Colonic mucosa (tissue), 4 donors: ENCODE measurements around the gene PC. TPM values are rescaled to one million over a fixed set of nuclear protein-coding genes. Genes with fewer than 3 reads are reported as not detected.
A peak's percentile ranks its signal among the peaks of the same experiment; 100 is the strongest.

Experiments used
- DNase-seq: peaks from one replicate; pipeline ENCODE4 v3.0.0-alpha.2; 2020
- H3K27ac ChIP-seq: fragments of 200-600 bp; one replicate; pipeline ENCODE4 v1.8.0; 2021
- H3K27me3 ChIP-seq: fragments of 200-600 bp; one replicate; pipeline ENCODE4 v1.8.0; 2021
- H3K36me3 ChIP-seq: fragments of 200-600 bp; one replicate; pipeline ENCODE4 v1.8.0; 2021
- H3K4me1 ChIP-seq: fragments of 200-600 bp; one replicate; pipeline ENCODE4 v1.8.0; 2021; ENCODE audit warnings: mild to moderate bottlenecking
- H3K4me3 ChIP-seq: fragments of 200-600 bp; one replicate; pipeline ENCODE4 v1.8.0; 2021
- H3K9ac ChIP-seq, 2 donors: one replicate each; pipeline ENCODE4 v1.7.0; 2013; ENCODE audit warnings: control low read depth in 2 of 2, low read depth in 2 of 2, low read length in 2 of 2
- H3K9me3 ChIP-seq: fragments of 200-600 bp; one replicate; pipeline ENCODE4 v1.8.0; 2021
- intact Hi-C: fragments of 100-400 bp; cut with DNase I; formaldehyde crosslinking; loops from one replicate; pipeline ENCODE4 v1.14.1; 2022
- total RNA-seq, 2 donors: library from RNA; stranded (reverse); fragmentation: NEBNext Ultra II Directional in 1 of 2; extraction: Animal tissue kit (Norgen Biotek cat#: 25700) in 1 of 2; gene quantifications; one replicate each; pipeline ENCODE4 v1.2.1, GENCODE V29; 2021
- TF ChIP-seq, protein P1 (sequence below): fragments of 200-600 bp; IDR thresholded peaks from one replicate; pipeline ENCODE4 v1.8.0; 2022; ENCODE audit warnings: antibody characterized with exemption, mild to moderate bottlenecking
- donor health status: healthy.
- donor health status: DM: no; HTN: no; CAD: no.
- donor health status: DM: no; HTN: no; CAD: no.

PC gene
- total RNA-seq, 2 donors from 2014 or later: 47.7 to 60.1 TPM

DNA sequence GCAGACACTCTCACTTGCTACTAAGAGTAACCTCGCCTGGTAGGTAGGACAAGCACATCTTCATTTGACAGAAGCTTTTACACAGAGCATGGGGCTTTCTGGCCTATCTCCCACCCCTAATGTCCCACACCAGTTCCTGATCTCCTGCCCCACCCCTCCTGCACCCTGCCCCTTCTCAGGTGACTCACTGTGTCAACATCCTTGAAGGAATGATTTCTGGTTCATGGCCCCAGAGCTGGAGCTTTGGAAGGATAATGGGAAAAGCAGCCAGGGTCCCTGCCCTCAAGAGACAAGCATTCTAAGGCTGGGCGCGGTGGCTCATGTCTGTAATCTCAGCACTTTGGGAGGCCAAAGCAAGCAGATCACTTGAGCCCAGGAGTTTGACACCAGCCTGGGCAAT is 54.1 kb downstream of the PC start:
- no peak overlapping the region for H3K9ac ChIP-seq
- peak overlapping the region; percentile 69 for H3K27ac ChIP-seq
- no peaks in the 10 kb centered on the region for H3K36me3 ChIP-seq
- no peaks in the 10 kb centered on the region for H3K9me3 ChIP-seq
- peak; percentile 80 for DNase-seq
- TF ChIP-seq, protein P1, sequence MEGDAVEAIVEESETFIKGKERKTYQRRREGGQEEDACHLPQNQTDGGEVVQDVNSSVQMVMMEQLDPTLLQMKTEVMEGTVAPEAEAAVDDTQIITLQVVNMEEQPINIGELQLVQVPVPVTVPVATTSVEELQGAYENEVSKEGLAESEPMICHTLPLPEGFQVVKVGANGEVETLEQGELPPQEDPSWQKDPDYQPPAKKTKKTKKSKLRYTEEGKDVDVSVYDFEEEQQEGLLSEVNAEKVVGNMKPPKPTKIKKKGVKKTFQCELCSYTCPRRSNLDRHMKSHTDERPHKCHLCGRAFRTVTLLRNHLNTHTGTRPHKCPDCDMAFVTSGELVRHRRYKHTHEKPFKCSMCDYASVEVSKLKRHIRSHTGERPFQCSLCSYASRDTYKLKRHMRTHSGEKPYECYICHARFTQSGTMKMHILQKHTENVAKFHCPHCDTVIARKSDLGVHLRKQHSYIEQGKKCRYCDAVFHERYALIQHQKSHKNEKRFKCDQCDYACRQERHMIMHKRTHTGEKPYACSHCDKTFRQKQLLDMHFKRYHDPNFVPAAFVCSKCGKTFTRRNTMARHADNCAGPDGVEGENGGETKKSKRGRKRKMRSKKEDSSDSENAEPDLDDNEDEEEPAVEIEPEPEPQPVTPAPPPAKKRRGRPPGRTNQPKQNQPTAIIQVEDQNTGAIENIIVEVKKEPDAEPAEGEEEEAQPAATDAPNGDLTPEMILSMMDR: no peak
- H3K4me1 ChIP-seq: no peaks in the 10 kb centered on the region
- H3K4me3 ChIP-seq: no peak overlapping the region
- no peaks in the 10 kb centered on the region for H3K27me3 ChIP-seq
- intact Hi-C loops: no loop called here

DNA sequence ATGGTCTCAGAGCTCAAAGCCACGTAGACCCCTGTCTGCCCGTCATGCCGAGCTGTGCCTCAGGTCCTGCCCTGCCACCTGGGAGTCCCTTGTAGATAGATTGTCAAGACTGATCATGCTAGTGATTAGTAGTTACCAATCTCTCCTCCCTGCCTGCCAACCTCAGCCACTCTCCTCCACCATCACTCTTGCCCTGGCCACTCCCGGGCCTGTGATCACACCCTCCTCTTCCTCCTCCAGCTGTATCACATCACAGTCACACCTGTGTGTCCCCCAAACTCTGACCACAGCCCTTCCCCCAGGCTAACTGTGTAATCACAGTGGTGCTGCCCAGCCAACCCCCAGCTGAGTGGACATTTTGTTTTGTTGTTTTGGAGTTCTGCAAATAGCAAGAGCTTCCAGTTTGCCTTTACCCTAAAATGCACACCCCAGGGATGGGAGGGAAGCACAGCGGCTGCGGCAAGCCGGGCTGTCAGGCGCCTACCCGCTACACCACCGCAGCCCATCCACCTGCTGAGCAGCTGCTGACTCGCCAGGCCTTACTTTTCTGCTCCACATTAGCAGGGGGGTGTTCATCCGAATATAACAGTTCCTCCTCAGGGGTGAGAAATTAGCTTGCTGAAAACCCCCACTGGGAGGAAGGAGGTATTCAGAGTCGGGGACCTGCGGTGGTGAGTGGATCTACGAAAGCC is 55.6 kb downstream of the PC start:
- no peak overlapping the region for H3K9ac ChIP-seq
- no peaks in the 10 kb centered on the region for H3K36me3 ChIP-seq
- no peak overlapping the region for H3K4me3 ChIP-seq
- intact Hi-C loops: no loop called here
- H3K4me1 ChIP-seq: no peaks in the 10 kb centered on the region
- TF ChIP-seq, protein P1: no peak
- no peaks in the 10 kb centered on the region for H3K9me3 ChIP-seq
- DNase-seq: no peak
- H3K27ac ChIP-seq: peak overlapping the region; percentile 60
- H3K27me3 ChIP-seq: no peaks in the 10 kb centered on the region

DNA sequence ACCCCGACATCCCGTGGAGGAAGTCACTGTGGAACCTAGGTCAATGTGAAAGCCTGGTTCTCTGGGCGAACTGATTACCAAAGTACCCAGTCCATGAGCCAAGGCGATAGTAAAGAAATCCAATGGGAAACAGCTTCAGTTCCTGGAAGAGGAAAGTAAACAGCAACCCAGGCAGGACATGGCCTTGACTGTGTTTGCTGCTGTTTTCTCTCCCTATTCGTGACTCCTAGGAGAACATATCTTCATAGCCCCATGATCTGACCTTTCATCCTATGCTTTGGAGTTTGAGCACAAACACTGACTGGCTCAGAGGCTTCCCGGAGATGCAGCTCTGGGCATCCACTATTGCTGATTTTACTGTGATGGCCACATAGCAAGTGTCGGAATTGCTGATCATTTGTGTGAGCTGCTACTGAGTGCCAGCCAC is 56.2 kb downstream of the PC start:
- TF ChIP-seq, protein P1: no peak
- DNase-seq: no peak
- no peaks in the 10 kb centered on the region for H3K36me3 ChIP-seq
- no peaks in the 10 kb centered on the region for H3K27me3 ChIP-seq
- H3K4me1 ChIP-seq: no peaks in the 10 kb centered on the region
- no peak overlapping the region for H3K9ac ChIP-seq
- H3K27ac ChIP-seq: peak overlapping the region; percentile 60
- no peak overlapping the region for H3K4me3 ChIP-seq
- intact Hi-C loops: no loop called here
- H3K9me3 ChIP-seq: no peaks in the 10 kb centered on the region

DNA sequence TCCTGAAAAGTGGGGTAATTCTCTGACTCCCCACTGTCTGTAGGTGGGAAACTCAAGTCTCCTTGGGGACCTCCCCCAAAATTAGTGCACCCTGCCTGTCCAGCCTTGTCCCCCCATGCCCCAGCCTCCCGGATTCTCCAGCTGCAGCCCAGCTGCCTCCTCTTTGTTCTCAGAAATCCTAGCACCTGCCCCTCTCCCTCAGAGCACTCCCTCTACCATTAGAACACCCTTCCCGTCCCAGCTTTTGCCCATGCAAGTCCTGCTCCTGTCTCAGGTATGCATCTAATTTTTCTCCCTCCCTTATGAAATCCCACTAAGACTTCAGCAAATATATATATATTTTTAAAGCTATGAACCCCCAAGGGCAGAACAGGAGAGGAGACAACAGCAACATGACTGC is 64.0 kb downstream of the PC start:
- Histone ChIP-seq H3K36me3 (no peaks in the 10 kb centered on the region), H3K9me3 (no peaks in the 10 kb centered on the region), H3K27me3 (no peaks in the 10 kb centered on the region), H3K9ac (no peak overlapping the region), H3K27ac (no peak overlapping the region), H3K4me1 (no peaks in the 10 kb centered on the region), H3K4me3 (no peak overlapping the region)
- intact Hi-C loops: no loop called here
- TF ChIP-seq, protein P1: no peak
- DNase-seq: no peak

DNA sequence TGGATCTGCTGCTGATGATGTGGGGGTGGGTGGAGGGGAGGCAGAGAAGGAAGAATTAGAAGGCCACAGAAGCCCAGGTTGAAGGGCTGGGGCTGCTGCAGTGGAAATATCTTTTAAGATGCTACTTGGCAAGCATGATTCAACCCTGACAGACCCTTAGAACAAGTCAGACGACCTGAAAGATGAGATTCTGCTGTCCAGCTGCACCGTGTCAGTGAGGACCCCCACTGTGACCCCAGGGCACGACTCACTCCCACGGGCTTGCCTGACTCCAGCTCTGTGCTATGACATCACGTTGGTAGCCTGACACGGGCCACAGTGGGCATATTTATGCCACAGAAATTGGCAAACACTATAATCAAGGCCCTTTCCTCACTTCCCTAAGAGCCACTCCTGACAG is 65.3 kb downstream of the PC start:
- H3K36me3 ChIP-seq: no peaks in the 10 kb centered on the region
- TF ChIP-seq, protein P1: no peak
- H3K4me1 ChIP-seq: no peaks in the 10 kb centered on the region
- no peak overlapping the region for H3K27ac ChIP-seq
- no peak for DNase-seq
- H3K4me3 ChIP-seq: no peak overlapping the region
- no peak overlapping the region for H3K9ac ChIP-seq
- intact Hi-C loops: no loop called here
- H3K27me3 ChIP-seq: no peaks in the 10 kb centered on the region
- no peaks in the 10 kb centered on the region for H3K9me3 ChIP-seq
